Parathyroid adenoma (tissue), 2 donors: Measurements from ENCODE around the gene METAP2.

Source experiments
- H2AFZ ChIP-seq: fragments of 300-600 bp; sonication (generic); one replicate; pipeline ENCODE4 v1.7.0; 2017; ENCODE audit warnings: antibody characterized with exemption, mild to moderate bottlenecking
- H3K27ac ChIP-seq: fragments of 300-600 bp; sonication (generic); one replicate; pipeline ENCODE4 v1.7.0; 2017
- H3K27me3 ChIP-seq: fragments of 300-600 bp; sonication (generic); one replicate; pipeline ENCODE4 v1.7.0; 2017; ENCODE audit warnings: low read length; ENCODE audit not compliant: control insufficient read depth, insufficient read depth
- H3K36me3 ChIP-seq: fragments of 300-600 bp; sonication (generic); one replicate; pipeline ENCODE4 v1.7.0; 2017; ENCODE audit warnings: low read length; ENCODE audit not compliant: control insufficient read depth, insufficient read depth
- H3K4me1 ChIP-seq: fragments of 300-600 bp; sonication (generic); one replicate; pipeline ENCODE4 v1.7.0; 2017; ENCODE audit warnings: control low read depth
- H3K4me2 ChIP-seq: fragments of 300-600 bp; sonication (generic); one replicate; pipeline ENCODE4 v1.7.0; 2017; ENCODE audit warnings: low read length
- H3K4me3 ChIP-seq: fragments of 300-600 bp; sonication (generic); one replicate; pipeline ENCODE4 v1.7.0; 2017; ENCODE audit warnings: low read depth, low read length
- H3K79me2 ChIP-seq: fragments of 300-600 bp; sonication (generic); one replicate; pipeline ENCODE4 v1.7.0; 2017; ENCODE audit warnings: control low read depth
- H3K9ac ChIP-seq: fragments of 300-600 bp; sonication (generic); one replicate; pipeline ENCODE4 v1.7.0; 2017; ENCODE audit warnings: mild to moderate bottlenecking
- H3K9me3 ChIP-seq: fragments of 300-600 bp; sonication (generic); one replicate; pipeline ENCODE4 v1.7.0; 2017; ENCODE audit warnings: low read length; ENCODE audit not compliant: control insufficient read depth
- CTCF ChIP-seq: fragments of 300-600 bp; sonication (generic); IDR thresholded peaks from one replicate; pipeline ENCODE4 v1.7.0; 2017; ENCODE audit warnings: antibody characterized with exemption, mild to moderate bottlenecking
- donor health status: primary hyperparathyroidism.

Gene METAP2

GRCh38 chr12:95506707-95507523 lies 33.0 kb downstream of the METAP2 start:
- no peaks in the 10 kb centered on the region for H3K36me3 ChIP-seq

GRCh38 chr12:95509300-95509699 lies 35.3 kb downstream of the METAP2 start:
- Histone ChIP-seq H3K9ac (no peak overlapping the region), H3K9me3 (no peaks in the 10 kb centered on the region), H3K4me1 (no peaks in the 10 kb centered on the region), H3K27me3 (no peaks in the 10 kb centered on the region), H2AFZ (no peak overlapping the region), H3K79me2 (peaks cover 3% of the 10 kb centered on the region), H3K4me2 (no peak overlapping the region), H3K27ac (no peak overlapping the region), H3K36me3 (no peaks in the 10 kb centered on the region), H3K4me3 (no peak overlapping the region)
- TF ChIP-seq CTCF, result no peak

More at GRCh38 chr12:95506707-95507523, 33.0 kb downstream of the METAP2 start:
- H3K79me2 ChIP-seq, result peaks cover 12% of the 10 kb centered on the region
- H3K27ac ChIP-seq, result no peak overlapping the region
- no peak for TF ChIP-seq CTCF
- no peaks in the 10 kb centered on the region for H3K4me1 ChIP-seq
- H3K9me3 ChIP-seq, result no peaks in the 10 kb centered on the region
- H3K4me2 ChIP-seq, result no peak overlapping the region
- H3K4me3 ChIP-seq, result no peak overlapping the region
- no peak overlapping the region for H2AFZ ChIP-seq
- no peak overlapping the region for H3K9ac ChIP-seq
- no peaks in the 10 kb centered on the region for H3K27me3 ChIP-seq

- H3K27me3 ChIP-seq, result no peaks in the 10 kb centered on the region
- no peak overlapping the region for H2AFZ ChIP-seq
- H3K9ac ChIP-seq, result no peak overlapping the region
- H3K9me3 ChIP-seq, result no peaks in the 10 kb centered on the region
- H3K4me3 ChIP-seq, result no peak overlapping the region
- no peak overlapping the region for H3K4me2 ChIP-seq
- H3K4me1 ChIP-seq, result no peaks in the 10 kb centered on the region
- peaks cover 3% of the 10 kb centered on the region for H3K79me2 ChIP-seq
- H3K36me3 ChIP-seq, result no peaks in the 10 kb centered on the region
- TF ChIP-seq CTCF, result no peak
- H3K27ac ChIP-seq, result no peak overlapping the region
Observed at GRCh38 chr12:95511977-95512376, 38.0 kb downstream of the METAP2 start.

GRCh38 chr12:95513599-95513998 lies 39.6 kb downstream of the METAP2 start:
- H3K4me2 ChIP-seq, result no peak overlapping the region
- no peaks in the 10 kb centered on the region for H3K4me1 ChIP-seq
- H3K36me3 ChIP-seq, result no peaks in the 10 kb centered on the region
- H3K27ac ChIP-seq, result no peak overlapping the region
- no peaks in the 10 kb centered on the region for H3K27me3 ChIP-seq
- peaks cover 2% of the 10 kb centered on the region for H3K79me2 ChIP-seq
- H3K9me3 ChIP-seq, result no peaks in the 10 kb centered on the region
- H3K4me3 ChIP-seq, result no peak overlapping the region
- H3K9ac ChIP-seq, result no peak overlapping the region
- H2AFZ ChIP-seq, result no peak overlapping the region
- no peak for TF ChIP-seq CTCF

GRCh38 chr12:95515197-95515596 lies 41.2 kb downstream of the METAP2 start:
- Histone ChIP-seq H3K9ac (no peak overlapping the region), H3K27me3 (no peaks in the 10 kb centered on the region), H3K27ac (no peak overlapping the region), H2AFZ (no peak overlapping the region), H3K79me2 (no peaks in the 10 kb centered on the region), H3K4me1 (no peaks in the 10 kb centered on the region), H3K4me2 (no peak overlapping the region), H3K36me3 (no peaks in the 10 kb centered on the region), H3K4me3 (no peak overlapping the region), H3K9me3 (no peaks in the 10 kb centered on the region)
- no peak for TF ChIP-seq CTCF
